Heart left ventricle (tissue), 16 donors: ENCODE results near the gene REEP1. TPM values are rescaled to one million over a fixed set of nuclear protein-coding genes. Genes with fewer than 3 reads are reported as not detected.

ENCODE experiments used
- ATAC-seq, 4 donors: fragments of 200-7000 bp; cut with Tn5 transposase; one replicate each; pipeline ENCODE4 v1.9.1; 2020 to 2022; ENCODE audit warnings: moderate library complexity in 4 of 4, mild to moderate bottlenecking in 3 of 4, moderate number of reproducible peaks in 1 of 4
- DNase-seq, 5 donors: peaks; one replicate each; pipeline ENCODE4 v3.0.0-alpha.2; 2020
- H3K27ac ChIP-seq, 12 donors: fragments of 200-600 bp; sonication (generic) in 4 of 12; one replicate each; pipeline versions ENCODE4 v1.5.0 to v1.8.0; 2016 to 2022; ENCODE audit warnings: mild to moderate bottlenecking in 2 of 12
- H3K27me3 ChIP-seq, 9 donors: fragments of 200-600 bp; sonication (generic) in 2 of 9; one replicate each; pipeline versions ENCODE4 v1.5.1 to v1.8.0; 2016 to 2022; ENCODE audit warnings: mild to moderate bottlenecking in 3 of 9
- H3K36me3 ChIP-seq, 9 donors: fragments of 200-600 bp; sonication (generic) in 2 of 9; one replicate each; pipeline versions ENCODE4 v1.5.0 to v1.8.0; 2018 to 2022; ENCODE audit warnings: mild to moderate bottlenecking in 2 of 9
- H3K4me1 ChIP-seq, 12 donors: fragments of 200-600 bp; sonication (generic) in 4 of 12; one replicate each; pipeline versions ENCODE4 v1.5.0 to v1.8.0; 2016 to 2022; ENCODE audit warnings: mild to moderate bottlenecking in 3 of 12
- H3K4me3 ChIP-seq, 12 donors: fragments of 200-600 bp; sonication (generic) in 4 of 12; one replicate each; pipeline versions ENCODE4 v1.5.0 to v1.8.0; 2017 to 2022; ENCODE audit warnings: mild to moderate bottlenecking in 9 of 12, moderate library complexity in 4 of 12
- H3K9me3 ChIP-seq, 12 donors: fragments of 200-600 bp; sonication (generic) in 4 of 12; one replicate each; pipeline versions ENCODE4 v1.5.0 to v1.8.0; 2016 to 2022; ENCODE audit warnings: mild to moderate bottlenecking in 1 of 12
- CTCF ChIP-seq, 12 donors: fragments of 200-600 bp; sonication (generic) in 4 of 12; IDR thresholded peaks; one replicate each; pipeline versions ENCODE4 v1.5.0 to v1.8.0; 2018 to 2022; ENCODE audit warnings: antibody characterized with exemption in 12 of 12, mild to moderate bottlenecking in 5 of 12
- POLR2A ChIP-seq, 2 donors: fragments of 450-650 bp; IDR thresholded peaks; one replicate each; pipeline ENCODE4 v1.6.1; 2017; ENCODE audit warnings: antibody characterized with exemption in 2 of 2, mild to moderate bottlenecking in 2 of 2, moderate library complexity in 2 of 2
- WGBS, 4 donors: extraction: QIAGEN DNeasy Blood & Tissue Kit in 2 of 4; methylation state at CpG; one replicate each; pipeline versions ENCODE4 v1.1.5 to v1.1.7; 2013 to 2018; 5-methylcytosine and 5-hydroxymethylcytosine counted together
- intact Hi-C, 10 donors: fragments of 100-400 bp; cut with DNase I; formaldehyde crosslinking; loops; one replicate each; pipeline versions ENCODE4 v1.11.1 to v1.14.2; 2022
- polyA plus RNA-seq, 2 donors: library from polyadenylated mRNA; stranded (reverse); fragments of 200-250 nt; gene quantifications; one replicate each; pipeline ENCODE4 v1.2.3, GENCODE V29; 2013
- total RNA-seq, 9 donors: library from RNA; depleted of rRNA in 2 of 9; stranded (reverse); fragments of >200 nt in 2 of 9; fragmentation: NEBNext Ultra II Directional in 3 of 9; extraction: Animal tissue kit (Norgen Biotek cat#: 25700) in 3 of 9; gene quantifications; one replicate each; pipeline versions ENCODE4 v1.1.0 to v1.2.4, GENCODE V29; 2016 to 2023
- donor health status: ischemic (EF 13 %, LVEDD 7.1; RV severe dilation, severe dysfunction).
- donor health status: healthy with polysubstance abuse.
- donor health status: DM: no; HTN: yes; CAD: no.
- donor health status: DM: no; HTN: no; CAD: no.
- donor health status: ischemic (EF 25% LVEDD 6.9; RV normal size, moderate dysfunction).
- donor health status: ischemic (EF 25% LVEDD 5.7; RV mildly dilated, moderate dysfunction).
- donor health status: healthy.
- donor health status: DM: yes; HTN: yes; CAD: no.
- donor health status: ischemic (EF 35%, LVEDD 5.7; RV mildly dilated, moderate dysfunction).
- donor health status: nonischemic (EF 11% LVEDD 7.7; RV severe dilation, severe dysfunction).
- donor health status: DM: yes; HTN: yes; CAD: no.
- donor health status: PGD.
- donor health status: ischemic (EF 29% LVEDD 5.4; RV normal size, mild dysfunction).
- donor health status: nonischemic (EF 23%, LVEDD 6.1; RV moderate dilation, normal function).

REEP1 gene
- total and polyA plus RNA-seq, 11 donors, result 13.6 to 43.4 (median 27.6) TPM

GRCh38 chr2:86224645-86225355, 112.6 kb downstream of the REEP1 start:
- intact Hi-C loops, result loop anchor here in 7 of 10 donors (5.0 to 10.0 kb wide), 8 partner anchors 58 to 338 kb away; partner anchors contain the start of genes KDM3A (in 2 of the 7) and CHMP3 (in 1 of the 7)
- DNase-seq (peak in 1 of 5 donors; percentile 64), ATAC-seq (peak in 1 of 4 donors; percentile 28)
- TF ChIP-seq CTCF (IDR thresholded peaks at IDR 0.05) (no peak), POLR2A (IDR thresholded peaks at IDR 0.05) (no peak)
- Histone ChIP-seq H3K27me3 (no peaks in the 10 kb centered on the region), H3K4me1 (peaks cover 11 to 58% (median 45%) of the 10 kb centered on the region in 12 donors), H3K4me3 (peak overlapping the region in 6 of 12 donors; percentile 0 to 25 (median 12)), H3K9me3 (no peaks in the 10 kb centered on the region), H3K36me3 (no peaks in the 10 kb centered on the region), H3K27ac (peak overlapping the region; percentile 53 to 92 (median 84))
- 74 to 81% (median 77%) methylated on average over 7 to 9 of the region's 9 CpGs for whole genome bisulfite sequencing, 4 donors

- ATAC-seq (peak in 3 of 4 donors; percentile 1 to 29 (median 26)), DNase-seq (no peak)
- Histone ChIP-seq H3K36me3 (no peaks in the 10 kb centered on the region), H3K4me3 (no peak overlapping the region), H3K27ac (peak overlapping the region; percentile 53 to 92 (median 84)), H3K27me3 (no peaks in the 10 kb centered on the region), H3K9me3 (no peaks in the 10 kb centered on the region), H3K4me1 (peaks cover 11 to 58% (median 45%) of the 10 kb centered on the region in 12 donors)
- 76 to 83% (median 81%) methylated on average over 2 of the region's 2 CpGs for WGBS, 4 donors
- TF ChIP-seq CTCF (IDR thresholded peaks at IDR 0.05) (no peak), POLR2A (IDR thresholded peaks at IDR 0.05) (no peak)
- intact Hi-C loops, result loop anchor here in 9 of 10 donors (1.0 to 10.0 kb wide), 11 partner anchors 31 to 338 kb away; partner anchors contain the start of genes KDM3A (in 2 of the 9) and CHMP3 (in 1 of the 9)
Measured at GRCh38 chr2:86223927-86224560, 113.4 kb downstream of the REEP1 start.

- Histone ChIP-seq H3K36me3 (no peaks in the 10 kb centered on the region), H3K27ac (peak overlapping the region; percentile 53 to 92 (median 84)), H3K4me1 (peaks cover 11 to 58% (median 45%) of the 10 kb centered on the region in 12 donors), H3K27me3 (no peaks in the 10 kb centered on the region), H3K9me3 (no peaks in the 10 kb centered on the region), H3K4me3 (no peak overlapping the region)
- TF ChIP-seq POLR2A (IDR thresholded peaks at IDR 0.05) (no peak), CTCF (IDR thresholded peaks at IDR 0.05) (no peak)
- peak; percentile 81 to 89 (median 86) for ATAC-seq
- WGBS, 4 donors, result 18 to 28% (median 22%) methylated on average over 7 to 8 of the region's 8 CpGs
- intact Hi-C loops, result loop anchor here in 9 of 10 donors (1.0 to 10.0 kb wide), 11 partner anchors 32 to 339 kb away; partner anchors contain the start of genes KDM3A (in 2 of the 9) and CHMP3 (in 1 of the 9)
- DNase-seq, result peak; percentile 73 to 88 (median 76)
Measured at GRCh38 chr2:86223140-86223926, 114.1 kb downstream of the REEP1 start.
